Stimulated activated CD4-positive, alpha-beta T cell treated with anti-CD3 and anti-CD28 coated beads, Interleukin-15, amount 100 ng/mL, for 1 hour (primary cell): ENCODE data around the gene CHAT.
"Not testable (repeated sequence)": the region's sequence is repeated elsewhere in the genome, so short reads cannot be mapped to it uniquely, and the experiment has no call there.

Experiments used
- DNase-seq, 2 donors: peaks; one replicate each; pipeline ENCODE4 v3.0.0-alpha.2; 2020; ENCODE audit warnings: low read depth in 1 of 2, low spot score in 1 of 2

Gene CHAT

DNA sequence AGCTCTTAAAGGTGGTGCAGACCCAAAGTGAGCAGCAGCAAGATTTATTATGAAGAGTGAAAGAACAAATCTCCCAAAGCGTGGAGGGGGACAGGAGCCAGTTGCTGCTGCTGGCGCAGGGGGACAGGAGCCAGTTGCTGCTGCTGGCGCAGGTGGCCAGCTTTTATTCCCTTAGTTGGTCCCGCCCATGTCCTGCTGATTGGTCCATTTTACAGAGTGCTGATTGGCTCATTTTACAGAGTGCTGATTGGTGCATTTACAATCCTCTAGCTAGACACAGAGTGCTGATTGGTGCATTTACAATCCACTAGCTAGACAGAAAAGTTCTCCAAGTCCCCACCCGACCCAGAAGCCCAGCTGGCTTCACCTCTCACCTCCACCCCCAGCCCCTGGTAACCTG lies 68.6 kb downstream of the CHAT start:
- DNase-seq = not testable (repeated sequence)

GRCh38 chr10:49682879-49683278 lies 69.0 kb downstream of the CHAT start:
- no peak for DNase-seq

DNA sequence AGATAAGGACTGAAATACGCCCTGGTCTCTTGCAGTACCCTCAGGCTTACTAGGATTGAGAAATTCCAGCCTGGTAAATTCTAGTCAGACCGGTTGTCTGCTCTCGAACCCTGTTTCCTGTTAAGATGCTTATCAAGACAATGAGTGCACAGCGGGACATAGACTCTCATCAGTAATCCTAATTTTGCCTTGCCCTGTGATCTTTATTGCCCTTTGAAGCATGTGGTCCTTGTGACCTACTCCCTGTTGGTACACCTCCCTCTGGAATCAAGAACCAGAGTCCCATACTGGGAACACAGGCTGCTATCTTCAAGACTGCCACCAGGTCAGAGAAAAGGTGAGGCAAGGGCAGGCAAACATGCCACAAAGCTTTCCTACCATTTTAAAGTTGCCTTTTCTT lies 72.8 kb downstream of the CHAT start:
- DNase-seq = no peak

DNA sequence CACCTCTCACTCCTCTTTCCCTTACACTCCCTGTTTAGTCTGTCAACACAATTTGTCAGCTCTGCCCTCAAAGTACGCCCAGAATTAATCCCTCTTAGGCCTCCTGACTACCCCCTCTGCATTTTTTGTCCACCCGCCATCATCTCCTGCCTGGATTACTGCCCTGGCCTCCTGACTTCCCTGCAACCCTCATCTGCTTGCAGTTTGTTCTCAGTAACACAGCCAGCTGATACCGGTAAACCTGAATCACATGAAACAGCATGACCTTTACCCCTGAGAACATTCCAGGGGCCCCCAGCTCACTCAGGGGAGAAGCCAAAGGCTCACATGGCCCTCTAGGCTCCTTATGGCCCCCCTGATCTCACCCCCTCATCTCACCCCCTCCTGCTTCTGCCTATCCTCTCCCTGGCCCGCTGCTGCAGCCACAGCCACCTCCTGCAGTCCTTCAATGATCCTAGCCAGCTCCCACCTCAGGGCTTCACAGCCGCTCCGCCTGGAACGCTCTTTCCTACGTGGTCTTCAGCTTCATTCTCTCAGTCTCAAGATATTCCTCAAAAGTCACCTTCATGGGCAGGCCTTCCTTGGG lies 74.5 kb downstream of the CHAT start:
- no peak for DNase-seq

DNA sequence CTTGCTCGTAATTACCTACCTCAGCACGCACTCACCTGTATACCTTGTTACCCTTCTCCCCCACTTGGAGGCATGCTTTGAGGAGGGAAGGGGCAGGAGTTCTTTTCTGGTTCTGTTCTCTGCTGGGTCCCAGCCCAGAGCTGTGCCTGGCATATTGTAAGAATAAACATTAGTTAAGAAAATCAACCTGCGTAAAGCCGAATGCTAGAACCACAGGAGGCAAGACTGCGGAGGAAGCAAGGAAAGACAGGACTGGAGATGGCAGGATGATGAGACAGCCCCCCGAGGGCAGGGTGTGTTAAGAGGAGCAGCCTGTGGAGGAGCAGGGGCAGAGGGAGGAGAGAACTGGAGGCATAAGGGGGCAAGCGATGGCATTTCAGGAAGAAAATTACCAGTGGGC lies 75.1 kb downstream of the CHAT start:
- DNase-seq = no peak

DNA sequence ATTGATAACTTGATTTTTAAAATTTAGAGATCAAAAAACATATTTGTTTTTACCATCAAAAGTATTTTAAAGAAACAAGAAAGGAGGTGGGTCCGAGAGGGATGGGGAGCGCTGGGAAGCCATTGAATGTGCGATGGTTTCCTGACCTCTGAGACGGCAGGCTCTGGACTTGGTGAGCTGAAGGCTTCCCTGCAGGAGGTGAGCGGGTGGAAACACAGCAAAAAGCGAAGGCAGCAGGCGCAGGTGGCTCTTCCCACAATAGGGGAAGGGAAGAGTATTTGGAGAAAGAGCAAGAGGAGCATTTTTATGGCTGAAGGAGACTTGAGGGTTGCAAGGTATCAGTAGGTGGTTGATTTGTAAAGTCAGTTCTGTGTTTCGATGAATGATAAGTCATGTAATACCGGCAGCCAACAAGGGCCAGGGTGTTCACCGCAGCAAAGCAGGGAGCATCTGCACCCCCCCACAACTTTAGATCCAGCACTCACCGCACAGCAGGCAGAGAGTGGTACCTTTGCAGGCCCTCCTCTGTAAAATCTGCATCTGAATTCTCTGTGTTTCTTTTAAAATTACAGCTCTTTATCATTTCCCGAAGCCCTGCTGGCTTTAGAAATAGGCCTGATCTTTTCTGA lies 76.2 kb downstream of the CHAT start:
- no peak for DNase-seq

DNA sequence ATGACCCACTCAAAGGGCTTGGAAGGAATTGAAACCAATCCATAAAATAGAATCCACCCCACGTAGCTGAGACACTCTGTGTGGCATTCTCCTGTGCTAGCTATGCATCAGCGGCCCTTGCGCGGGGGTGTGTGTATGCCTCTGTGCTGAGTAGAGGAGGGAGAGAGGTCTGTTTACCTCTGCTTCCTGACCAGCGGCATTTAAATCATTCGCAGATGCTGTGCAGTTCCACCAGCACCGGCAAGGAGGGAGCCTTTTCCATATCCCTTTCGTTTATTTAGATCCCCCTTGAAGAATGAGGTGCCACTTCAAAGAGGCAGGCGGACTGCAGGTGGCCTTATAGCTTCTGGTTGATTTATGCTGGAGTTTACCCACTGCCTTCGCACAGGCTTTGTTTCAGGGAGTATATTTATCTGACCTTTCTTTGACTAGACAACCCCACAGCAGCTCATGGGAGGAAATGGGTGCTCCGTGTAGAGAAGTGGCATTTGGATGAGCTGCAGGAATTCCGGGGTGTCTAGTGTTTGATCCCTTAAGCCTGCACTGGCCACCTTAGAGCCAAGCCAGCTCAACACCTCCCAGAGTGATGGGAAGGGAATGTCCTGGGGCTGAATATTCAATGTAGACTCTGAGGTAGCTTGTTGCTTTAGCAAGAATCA lies 77.0 kb downstream of the CHAT start:
- no peak for DNase-seq

DNA sequence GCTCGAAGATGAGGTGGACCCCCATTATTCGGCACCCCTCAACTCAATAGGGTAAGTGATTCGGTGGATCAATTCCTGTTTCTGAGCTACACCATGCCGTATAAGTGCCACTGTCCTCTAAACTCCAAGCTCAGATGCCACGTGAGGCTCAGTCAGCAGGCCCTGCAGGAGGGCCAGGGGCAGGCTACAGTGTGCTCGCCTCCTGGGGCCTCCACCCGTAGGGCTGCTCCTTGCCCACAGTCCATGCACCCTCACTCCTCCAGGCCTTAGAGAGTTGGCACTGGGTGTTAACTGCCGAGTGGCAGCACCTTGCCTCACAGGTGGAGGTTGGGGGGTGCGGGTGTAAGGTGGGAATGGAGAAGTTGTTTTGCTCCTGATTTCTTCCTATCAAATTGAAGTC lies 77.8 kb downstream of the CHAT start:
- DNase-seq = no peak

DNA sequence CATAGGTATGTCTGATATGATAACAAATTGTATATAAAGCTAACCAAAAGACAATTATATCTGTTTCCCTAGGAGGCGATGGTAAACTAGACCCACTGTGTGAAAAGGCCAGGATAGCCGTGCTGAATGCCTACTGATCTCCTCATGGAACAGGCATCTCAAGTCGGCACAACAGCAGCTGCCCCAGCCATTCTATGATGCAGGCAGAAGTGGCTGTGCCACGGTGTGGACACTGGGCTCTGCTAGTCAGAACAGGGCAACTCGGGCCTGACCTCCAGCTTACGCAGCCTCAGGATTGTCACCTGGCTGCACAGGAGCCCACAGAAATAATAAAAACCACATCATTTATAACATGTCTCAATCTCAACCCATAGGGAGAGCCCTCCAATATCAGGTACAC lies 80.6 kb downstream of the CHAT start:
- DNase-seq = no peak

DNA sequence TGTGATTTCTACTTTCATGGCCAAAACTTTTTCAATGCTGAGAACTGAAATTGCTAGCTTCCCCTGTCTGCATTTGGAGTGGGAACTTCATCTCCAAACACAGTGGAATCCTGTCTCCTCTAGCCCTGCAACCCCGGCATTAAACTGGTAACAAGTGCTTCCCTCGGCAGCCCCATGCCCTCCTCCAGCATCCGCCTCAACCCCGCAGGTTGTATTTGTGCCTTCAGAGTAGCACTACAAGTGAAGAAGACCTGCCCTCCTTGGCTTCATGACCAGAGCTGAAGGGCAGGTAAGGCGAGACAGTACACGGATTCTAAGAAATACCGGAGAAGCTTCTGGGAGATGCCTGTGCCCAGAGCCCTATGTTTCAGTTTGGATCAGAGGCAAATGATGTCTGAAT lies 82.5 kb downstream of the CHAT start:
- DNase-seq = no peak

GRCh38 chr10:49698679-49699078 lies 84.8 kb downstream of the CHAT start:
- no peak for DNase-seq

DNA sequence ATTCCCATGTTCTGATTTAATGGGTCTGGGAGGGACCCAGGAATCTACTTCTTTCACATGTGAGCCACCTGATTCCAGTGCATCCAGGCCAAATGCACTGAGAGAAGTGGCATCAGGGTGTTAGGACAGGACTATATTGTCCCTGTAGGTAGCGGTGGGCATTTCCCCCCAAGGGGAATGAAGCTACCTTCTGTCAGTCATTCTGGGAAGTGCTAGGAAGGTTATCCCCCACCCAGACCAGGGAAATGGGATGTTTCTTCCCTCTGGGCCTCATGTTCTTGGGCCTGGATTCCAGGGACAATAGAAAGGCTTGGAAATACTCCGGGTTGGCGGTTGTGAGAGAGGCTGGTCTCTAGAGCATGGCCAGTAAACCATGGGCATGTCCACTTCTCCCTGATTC lies 86.4 kb downstream of the CHAT start:
- no peak for DNase-seq

- DNase-seq = no peak
Measured at GRCh38 chr10:49700997-49701396, 87.2 kb downstream of the CHAT start.

GRCh38 chr10:49707585-49707984 lies 93.7 kb downstream of the CHAT start:
- DNase-seq = no peak

GRCh38 chr10:49709934-49710333 lies 96.1 kb downstream of the CHAT start:
- no peak for DNase-seq

DNA sequence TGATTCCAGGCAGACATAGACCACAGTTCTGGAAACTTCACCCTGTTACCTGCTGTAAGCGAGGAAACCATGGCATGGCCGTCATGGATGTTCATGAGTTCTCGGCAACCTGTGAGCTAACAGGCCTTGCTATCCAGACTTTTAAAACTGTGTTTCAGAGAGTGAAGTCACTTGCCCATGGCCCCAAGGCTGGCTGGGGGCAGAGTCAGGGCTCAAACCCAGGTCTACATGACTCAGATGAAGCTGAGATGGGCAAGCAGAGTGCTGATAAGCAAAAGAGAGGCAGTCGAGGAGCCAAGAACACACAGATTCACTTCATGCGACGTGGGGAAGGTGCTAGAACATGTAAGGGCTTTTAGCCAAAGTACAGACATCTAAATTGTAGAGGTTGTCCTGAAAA lies 97.1 kb downstream of the CHAT start:
- no peak for DNase-seq

DNA sequence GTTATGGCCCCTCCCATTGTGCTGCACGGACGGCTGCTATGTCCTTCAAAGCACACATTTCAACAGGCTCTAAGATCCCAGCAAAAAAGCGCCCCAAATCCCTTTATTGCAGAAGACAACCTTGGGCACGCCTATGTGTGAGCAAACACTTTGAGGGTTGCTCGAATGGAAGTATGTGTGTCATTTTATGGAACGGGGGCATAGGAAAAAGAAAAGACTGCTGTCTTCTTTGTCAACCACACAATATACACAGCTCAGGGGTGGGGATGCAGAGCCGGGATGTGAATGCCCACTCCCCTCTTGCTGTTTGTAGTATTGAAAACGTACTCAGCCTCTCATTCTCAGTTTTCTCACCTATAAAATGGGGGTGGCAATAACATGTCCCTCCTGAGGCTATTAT lies 97.6 kb downstream of the CHAT start:
- DNase-seq = no peak

- DNase-seq = no peak
Measured at GRCh38 chr10:49713266-49713665, 99.4 kb downstream of the CHAT start.
